Hematopoietic multipotent progenitor cell treated with erythropoietin and hydrocortisone succinate and interleukin-3 and kit ligand, for 6 days (in vitro differentiated cells): Measurements from ENCODE around the gene DBT.

Experiments used
- DNase-seq: peaks from one replicate; pipeline ENCODE4 v3.0.0-alpha.2; 2015

The DBT gene

GRCh38 chr1:100184536-100184935 is 65.1 kb downstream of the DBT start:
- DNase-seq: no peak

- no peak for DNase-seq
Observed at GRCh38 chr1:100183370-100183769, 66.3 kb downstream of the DBT start.

- no peak for DNase-seq
Observed at GRCh38 chr1:100178091-100178490, 71.5 kb downstream of the DBT start, which contains the start of gene LRRC39. Gene LRRC39 (minus strand): TSS chr1:100178256. CDS start chr1:100168516, 9,740 bp downstream.

- no peak for DNase-seq
Observed at GRCh38 chr1:100177295-100178041, 72.2 kb downstream of the DBT start.

- DNase-seq: no peak
Observed at GRCh38 chr1:100168051-100168450, 81.6 kb downstream of the DBT start.

GRCh38 chr1:100164702-100165101 is 84.9 kb downstream of the DBT start:
- DNase-seq: no peak

GRCh38 chr1:100164216-100164615 is 85.4 kb downstream of the DBT start:
- DNase-seq: no peak

- no peak for DNase-seq
Observed at GRCh38 chr1:100162881-100163280, 86.8 kb downstream of the DBT start.

- DNase-seq: no peak
Observed at GRCh38 chr1:100152271-100152670, 97.4 kb downstream of the DBT start.

GRCh38 chr1:100151679-100152078 is 98.0 kb downstream of the DBT start:
- no peak for DNase-seq

- no peak for DNase-seq
Observed at GRCh38 chr1:100147875-100148274, 101.8 kb downstream of the DBT start.

- DNase-seq: no peak
Observed at GRCh38 chr1:100146958-100147357, 102.7 kb downstream of the DBT start.

GRCh38 chr1:100145116-100145515 is 104.5 kb downstream of the DBT start:
- no peak for DNase-seq

GRCh38 chr1:100142343-100142742 is 107.3 kb downstream of the DBT start:
- no peak for DNase-seq

- DNase-seq: no peak
Observed at GRCh38 chr1:100141192-100141591, 108.4 kb downstream of the DBT start.

- no peak for DNase-seq
Observed at GRCh38 chr1:100137602-100138001, 112.0 kb downstream of the DBT start.
